H1 (cell line): Measurements from ENCODE around the gene TCF7L1. TPM values are rescaled to one million over a fixed set of nuclear protein-coding genes. Genes with fewer than 3 reads are reported as not detected.

Source experiments
- CTCF ChIA-PET: fragments of 300-600 bp; sonication (Branson Sonifier 250); formaldehyde crosslinking; loops from one replicate; lab custom pipeline; 2021; ENCODE audit not compliant: partially characterized antibody; lab: Charles Lee
- POLR2A ChIA-PET: fragments of 300-600 bp; sonication (Branson Sonifier 250); formaldehyde crosslinking; loops from one replicate; lab custom pipeline; 2021; ENCODE audit warnings: inconsistent platforms; ENCODE audit not compliant: partially characterized antibody; lab: Charles Lee
- DNase-seq, 2 experiments: peaks; one replicate each; pipeline versions ENCODE4 v3.0.0 to v3.0.0-alpha.2; 2010 to 2022; ENCODE audit warnings: low spot score in 2 of 2, low read depth in 1 of 2, mixed read lengths in 1 of 2
- FAIRE-seq: peaks from 2 replicates; lab custom pipeline; 2011; peaks lifted over from hg19 to GRCh38; lab: Jason Lieb, UNC
- H2AFZ ChIP-seq: 2 replicates; pipeline ENCODE4 v1.8.1; 2012; ENCODE audit warnings: low read length, inconsistent platforms
- H2AK5ac ChIP-seq: 2 replicates; pipeline ENCODE4 v1.6.1; 2013; ENCODE audit warnings: low read depth, low read length
- H2BK120ac ChIP-seq: replicated peaks from 2 replicates; pipeline ENCODE3; 2013; ENCODE audit warnings: low read depth, low read length, inconsistent platforms
- H2BK12ac ChIP-seq: 2 replicates; pipeline ENCODE4 v1.6.1; 2013; ENCODE audit warnings: low read depth, low read length
- H2BK15ac ChIP-seq: 2 replicates; pipeline ENCODE4 v1.6.1; 2013; ENCODE audit warnings: low read length
- H2BK20ac ChIP-seq: 2 replicates; pipeline ENCODE4 v1.6.1; 2013; ENCODE audit warnings: low read length
- H2BK5ac ChIP-seq: 2 replicates; pipeline ENCODE4 v1.6.1; 2013; ENCODE audit warnings: low read depth, low read length
- H3K14ac ChIP-seq: 2 replicates; pipeline ENCODE4 v1.6.1; 2013; ENCODE audit warnings: inconsistent platforms; ENCODE audit not compliant: insufficient read length
- H3K18ac ChIP-seq: 2 replicates; pipeline ENCODE4 v1.6.1; 2013; ENCODE audit warnings: low read length; ENCODE audit errors: extremely low read depth
- H3K23ac ChIP-seq: 2 replicates; pipeline ENCODE4 v1.6.1; 2013; ENCODE audit warnings: inconsistent platforms; ENCODE audit not compliant: insufficient read length
- H3K23me2 ChIP-seq: 2 replicates; pipeline ENCODE4 v1.6.1; 2013; ENCODE audit warnings: low read depth, low read length
- H3K27ac ChIP-seq: 2 replicates; pipeline ENCODE4 v1.6.1; 2011; ENCODE audit warnings: low read depth, low read length, inconsistent platforms
- H3K27me3 ChIP-seq, 4 experiments: replicated peaks in 1 of 4; 1 replicate in 1 of 4; 2 replicates in 3 of 4; pipeline versions ENCODE4 v1.6.1 to v1.8.1; 2011 to 2013; ENCODE audit warnings: low read length in 3 of 4, mild to moderate bottlenecking in 3 of 4, inconsistent platforms in 2 of 4, mixed read lengths in 2 of 4, moderate library complexity in 1 of 4; ENCODE audit not compliant: control insufficient read depth in 3 of 4, insufficient read depth in 3 of 4; ENCODE audit errors: extremely low read depth in 1 of 4
- H3K36me3 ChIP-seq, 4 experiments: 2 replicates each; pipeline versions ENCODE4 v1.6.1 to v1.8.1; 2011 to 2013; ENCODE audit warnings: mild to moderate bottlenecking in 4 of 4, low read length in 3 of 4, moderate library complexity in 2 of 4, control low read depth in 1 of 4, inconsistent platforms in 1 of 4; ENCODE audit not compliant: insufficient read depth in 4 of 4, control insufficient read depth in 2 of 4
- H3K4ac ChIP-seq: replicated peaks from 2 replicates; pipeline ENCODE3; 2013; ENCODE audit warnings: low read length, low read depth, mixed read lengths, inconsistent platforms; ENCODE audit not compliant: insufficient read length
- H3K4me1 ChIP-seq, 4 experiments: replicated peaks in 1 of 4; 1 replicate in 1 of 4; 2 replicates in 3 of 4; pipeline versions ENCODE4 v1.6.1 to v1.8.1; 2011 to 2013; ENCODE audit warnings: low read length in 3 of 4, inconsistent platforms in 2 of 4, mixed read lengths in 1 of 4; ENCODE audit not compliant: insufficient read depth in 4 of 4, control insufficient read depth in 3 of 4
- H3K4me2 ChIP-seq, 2 experiments: 2 replicates each; pipeline versions ENCODE4 v1.6.1 to v1.8.1; 2011 to 2013; ENCODE audit warnings: low read depth in 2 of 2, low read length in 2 of 2, control low read depth in 1 of 2, inconsistent platforms in 1 of 2, mild to moderate bottlenecking in 1 of 2; ENCODE audit not compliant: insufficient read depth in 1 of 2
- H3K4me3 ChIP-seq, 4 experiments: fragments of 200-600, 300-600 bp in 1 of 4; sonication (generic), shearing (Covaris generic), sonication (Bioruptor Twin) in 1 of 4; 2 replicates each; pipeline versions ENCODE4 v1.5.1 to v1.8.1; 2011 to 2016; ENCODE audit warnings: low read length in 4 of 4, low read depth in 3 of 4, control low read depth in 2 of 4, inconsistent platforms in 2 of 4, mild to moderate bottlenecking in 2 of 4, mixed read lengths in 1 of 4, moderate library complexity in 1 of 4; ENCODE audit not compliant: insufficient read depth in 2 of 4; ENCODE audit errors: extremely low read depth in 1 of 4
- H3K56ac ChIP-seq: replicated peaks from 2 replicates; pipeline ENCODE3; 2013; ENCODE audit warnings: low read depth, mild to moderate bottlenecking, mixed read lengths, low read length, inconsistent platforms; ENCODE audit not compliant: insufficient read length
- H3K79me1 ChIP-seq: 2 replicates; pipeline ENCODE4 v1.6.1; 2013; ENCODE audit warnings: low read depth, low read length, control low read depth
- H3K79me2 ChIP-seq, 2 experiments: 2 replicates each; pipeline versions ENCODE4 v1.6.1 to v1.8.1; 2012 to 2013; ENCODE audit warnings: low read length in 2 of 2, mild to moderate bottlenecking in 2 of 2, inconsistent platforms in 1 of 2; ENCODE audit not compliant: insufficient read depth in 2 of 2, control insufficient read depth in 1 of 2
- H3K9ac ChIP-seq, 4 experiments: replicated peaks in 1 of 4; 1 replicate in 1 of 4; 2 replicates in 3 of 4; pipeline versions ENCODE4 v1.6.1 to v1.8.1; 2011 to 2013; ENCODE audit warnings: low read depth in 3 of 4, low read length in 3 of 4, control low read depth in 2 of 4, mild to moderate bottlenecking in 2 of 4, moderate library complexity in 2 of 4, inconsistent platforms in 1 of 4; ENCODE audit errors: extremely low read depth in 1 of 4
- H3K9me3 ChIP-seq, 2 experiments: 2 replicates each; pipeline versions ENCODE4 v1.6.1 to v1.8.1; 2012 to 2013; ENCODE audit warnings: mild to moderate bottlenecking in 2 of 2, moderate library complexity in 2 of 2, control low read depth in 1 of 2, inconsistent platforms in 1 of 2, low read depth in 1 of 2, low read length in 1 of 2, mixed read lengths in 1 of 2; ENCODE audit not compliant: insufficient read depth in 2 of 2
- H4K20me1 ChIP-seq, 2 experiments: replicated peaks in 1 of 2; 2 replicates each; pipeline versions ENCODE3 to v1.8.1; 2011 to 2013; ENCODE audit warnings: inconsistent platforms in 2 of 2, low read length in 2 of 2, mild to moderate bottlenecking in 1 of 2; ENCODE audit not compliant: insufficient read depth in 2 of 2, control insufficient read depth in 1 of 2
- H4K5ac ChIP-seq: 2 replicates; pipeline ENCODE4 v1.6.1; 2013; ENCODE audit warnings: low read length, low read depth, mixed read lengths, inconsistent platforms; ENCODE audit not compliant: insufficient read length
- H4K8ac ChIP-seq: 2 replicates; pipeline ENCODE4 v1.8.0; 2013; ENCODE audit warnings: mild to moderate bottlenecking, moderate library complexity, low read length, inconsistent platforms; ENCODE audit not compliant: insufficient read depth; ENCODE audit errors: extremely low read depth
- H4K91ac ChIP-seq: replicated peaks from 2 replicates; pipeline ENCODE3; 2013; ENCODE audit warnings: low read length, mixed read lengths, inconsistent platforms; ENCODE audit not compliant: insufficient read length
- CBX5 ChIP-seq: fragments of 300-800, 300-1000 bp; sonication (generic); IDR thresholded peaks from 2 replicates; pipeline ENCODE4 v1.7.1; 2016; ENCODE audit warnings: antibody characterized with exemption, low read length, low read depth
- GTF2F1 ChIP-seq: IDR thresholded peaks from 2 replicates; pipeline ENCODE4 v1.6.1; 2012; ENCODE audit warnings: low read depth, low read length, improper control_type of control experiment, borderline replicate concordance
- HDAC6 ChIP-seq: IDR thresholded peaks from one replicate; pipeline ENCODE4 v1.7.1; 2012; ENCODE audit warnings: low read depth, mild to moderate bottlenecking, inconsistent platforms, low read length, moderate library complexity
- JUN ChIP-seq: IDR thresholded peaks from 2 replicates; pipeline ENCODE4 v1.6.1; 2011; ENCODE audit warnings: low read depth, mild to moderate bottlenecking, improper control_type of control experiment, low read length
- MAFK ChIP-seq: IDR thresholded peaks from 2 replicates; pipeline ENCODE4 v1.6.1; 2012; ENCODE audit warnings: low read depth, mild to moderate bottlenecking, improper control_type of control experiment, low read length
- PHF8 ChIP-seq: fragments of 200-600 bp; sonication (generic); conservative IDR thresholded peaks from 2 replicates; pipeline ENCODE4 v1.7.1; 2012; ENCODE audit warnings: low read depth, mild to moderate bottlenecking, inconsistent platforms, low read length, moderate library complexity
- POLR2AphosphoS5 ChIP-seq: IDR thresholded peaks from 2 replicates; pipeline ENCODE4 v1.6.1; 2011; ENCODE audit warnings: low read depth, low read length
- SIN3A ChIP-seq, 2 experiments: IDR thresholded peaks in 1 of 2; conservative IDR thresholded peaks in 1 of 2; 2 replicates each; pipeline ENCODE4 v1.6.1; 2011 to 2012; ENCODE audit warnings: low read length in 2 of 2, improper control_type of control experiment in 1 of 2, low read depth in 1 of 2, mild to moderate bottlenecking in 1 of 2
- SP4 ChIP-seq: IDR thresholded peaks from 2 replicates; pipeline ENCODE4 v1.6.1; 2012; ENCODE audit warnings: low read length, inconsistent platforms
- TBP ChIP-seq: IDR thresholded peaks from 2 replicates; pipeline ENCODE4 v1.6.1; 2011; ENCODE audit warnings: low read depth, low read length, improper control_type of control experiment
- WGBS, 2 experiments: shearing (Covaris generic) in 1 of 2; methylation state at CpG; one replicate each; pipeline versions ENCODE4 v1.1.6 to v1.1.7; 2013 to 2015; ENCODE audit warnings: low lambda C conversion rate in 2 of 2, mixed read lengths in 2 of 2, inconsistent platforms in 1 of 2, low coverage in 1 of 2, missing lambda C conversion rate in 1 of 2; ENCODE audit not compliant: insufficient replicate concordance in 2 of 2, insufficient coverage in 1 of 2, insufficient read length in 1 of 2; ENCODE audit errors: extremely low coverage in 1 of 2, missing lambda C conversion rate in 1 of 2; 5-methylcytosine and 5-hydroxymethylcytosine counted together
- polyA plus RNA-seq, 7 experiments: library from polyadenylated mRNA; depleted of rRNA in 3 of 7; stranded (reverse) in 5 of 7; unstranded in 2 of 7; fragments of >200 nt in 5 of 7; fragments of 200-250 nt in 2 of 7; gene quantifications; 1 replicate in 5 of 7; 2 replicates in 1 of 7; 4 replicates in 1 of 7; pipeline versions ENCODE4 v1.2.1 to v1.2.3, GENCODE V29; 2011 to 2013; ENCODE audit warnings: missing spikeins in 2 of 7, mixed read lengths in 2 of 7
- total RNA-seq: library from RNA; stranded (reverse); fragmentation: NEBNext Ultra II Directional; extraction: Animal tissue kit (Norgen Biotek cat#: 25700); gene quantifications from 2 replicates; pipeline ENCODE4 v1.2.1, GENCODE V29; 2021
- TF ChIP-seq, protein P1 (sequence below): IDR thresholded peaks from 2 replicates; pipeline ENCODE4 v1.6.1; 2012; ENCODE audit warnings: inconsistent platforms

The TCF7L1 gene
- total and polyA plus RNA-seq, 2 of the 8 experiments (the other 6 are each of a cell fraction or from before 2014, with no cell fraction given): 27.5 to 108 TPM

- H4K91ac ChIP-seq: peak overlapping the region; percentile 81
- ChIA-PET POLR2A (interaction anchor here (0.6 to 4.5 kb wide), 25 partner anchors 8 to 353 kb away, joined by 3 to 40 read pairs (median 5); partner anchors contain the start of gene SH2D6), CTCF (interaction anchor here (0.5 to 6.0 kb wide), 40 partner anchors 10 to 314 kb away, joined by 3 to 67 read pairs (median 4); no protein-coding TSS in a partner anchor)
- no peak for TF ChIP-seq GTF2F1
- TF ChIP-seq, protein P1, sequence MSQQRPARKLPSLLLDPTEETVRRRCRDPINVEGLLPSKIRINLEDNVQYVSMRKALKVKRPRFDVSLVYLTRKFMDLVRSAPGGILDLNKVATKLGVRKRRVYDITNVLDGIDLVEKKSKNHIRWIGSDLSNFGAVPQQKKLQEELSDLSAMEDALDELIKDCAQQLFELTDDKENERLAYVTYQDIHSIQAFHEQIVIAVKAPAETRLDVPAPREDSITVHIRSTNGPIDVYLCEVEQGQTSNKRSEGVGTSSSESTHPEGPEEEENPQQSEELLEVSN: no peak
- TF ChIP-seq PHF8: no peak
- no peak for TF ChIP-seq POLR2AphosphoS5
- TF ChIP-seq SIN3A (conservative IDR thresholded peaks at IDR 0.05 in 1 of 2, IDR thresholded peaks at IDR 0.05 in 1 of 2; ENCODE audit: low read depth in 1 of 2, low read length in 2 of 2): no peak
- TF ChIP-seq CBX5: no peak
- no peak for TF ChIP-seq HDAC6
- TF ChIP-seq MAFK: no peak
- no peak for TF ChIP-seq SP4
- no peak for TF ChIP-seq JUN
- no peak for TF ChIP-seq TBP
Measured at GRCh38 chr2:85132397-85132796, 795 bp upstream of the TCF7L1 start.

More at GRCh38 chr2:85132397-85132796, 795 bp upstream of the TCF7L1 start:
- no peak overlapping the region for H2BK20ac ChIP-seq
- H3K23me2 ChIP-seq: peaks cover 9% of the 10 kb centered on the region
- peak overlapping the region; percentile 76 to 92 for H3K4me2 ChIP-seq
- no peak for FAIRE-seq
- H3K79me2 ChIP-seq: peaks cover 18 to 39% of the 10 kb centered on the region in 2 experiments
- H2AFZ ChIP-seq: no peak overlapping the region
- H4K5ac ChIP-seq: peak overlapping the region; percentile 46
- H3K4ac ChIP-seq: no peak overlapping the region
- peak overlapping the region; percentile 88; the same call in 1 of the 2 replicates for H2BK12ac ChIP-seq
- WGBS, 2 experiments: 69% methylated on average over 14 of the region's 14 CpGs; no CpG with 5 or more reads in 1 of the 2 experiments
- H3K4me1 ChIP-seq: peaks cover 10 to 17% (median 12%) of the 10 kb centered on the region in 4 experiments
- H2BK15ac ChIP-seq: no peak overlapping the region
- H3K27ac ChIP-seq: no peak overlapping the region
- H3K36me3 ChIP-seq: peaks cover 0 to 16% (median 0%) of the 10 kb centered on the region in 4 experiments; a peak in 3 of 8 replicates
- peak overlapping the region; percentile 61 to 97 (median 70) for H3K4me3 ChIP-seq
- H3K9ac ChIP-seq: no peak overlapping the region
- peak overlapping the region; percentile 84 for H2BK120ac ChIP-seq
- no peak overlapping the region for H2BK5ac ChIP-seq
- no peak overlapping the region for H3K56ac ChIP-seq
- no peak overlapping the region for H3K23ac ChIP-seq
- no peak overlapping the region for H3K14ac ChIP-seq
- no peak overlapping the region for H2AK5ac ChIP-seq
- DNase-seq: no peak
- H4K20me1 ChIP-seq: peaks cover 19% of the 10 kb centered on the region in 2 experiments
- H3K9me3 ChIP-seq: no peaks in the 10 kb centered on the region
- no peaks in the 10 kb centered on the region for H3K27me3 ChIP-seq
- no peak overlapping the region for H4K8ac ChIP-seq
- H3K79me1 ChIP-seq: peaks cover 5% of the 10 kb centered on the region; the same call in 1 of the 2 replicates
- peak overlapping the region; percentile 53; the same call in 1 of the 2 replicates for H3K18ac ChIP-seq
